ENCODE data around the gene FAM171A1.
A peak's percentile ranks its signal among the peaks of the same experiment; 100 is the strongest.
"Not testable (repeated sequence)": the region's sequence is repeated elsewhere in the genome, so short reads cannot be mapped to it uniquely, and the experiment has no call there.

FAM171A1 gene

GRCh38 chr10:15370856-15371701, at the start of gene FAM171A1:
TSS of gene FAM171A1 (minus strand) at chr10:15371289. CDS start at chr10:15371052, 237 bp downstream.
- no peak for DNase-seq

DNA sequence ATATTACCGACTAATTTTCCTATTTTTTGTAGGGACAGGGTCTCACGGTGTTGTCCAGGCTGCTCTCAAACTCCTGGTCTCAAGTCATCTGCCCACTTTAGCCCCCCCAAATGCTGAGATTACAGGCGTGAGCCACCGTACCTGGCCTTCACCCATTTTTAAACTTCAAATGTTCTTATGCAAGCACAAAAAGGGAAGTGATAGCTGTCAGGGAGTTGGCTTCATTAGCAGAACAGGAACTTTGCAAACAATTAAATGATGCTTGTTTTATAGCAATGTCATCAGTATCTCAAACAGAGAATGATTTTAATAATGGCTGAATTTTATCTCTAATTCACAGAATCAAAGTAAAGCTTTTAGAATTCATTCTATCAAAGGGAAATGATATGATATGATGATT, 49.8 kb upstream of the FAM171A1 start:
- DNase-seq = peak; percentile 7 to 32

GRCh38 chr10:15419279-15419874, 48.3 kb upstream of the FAM171A1 start:
- DNase-seq = peak; percentile 32 to 36

DNA sequence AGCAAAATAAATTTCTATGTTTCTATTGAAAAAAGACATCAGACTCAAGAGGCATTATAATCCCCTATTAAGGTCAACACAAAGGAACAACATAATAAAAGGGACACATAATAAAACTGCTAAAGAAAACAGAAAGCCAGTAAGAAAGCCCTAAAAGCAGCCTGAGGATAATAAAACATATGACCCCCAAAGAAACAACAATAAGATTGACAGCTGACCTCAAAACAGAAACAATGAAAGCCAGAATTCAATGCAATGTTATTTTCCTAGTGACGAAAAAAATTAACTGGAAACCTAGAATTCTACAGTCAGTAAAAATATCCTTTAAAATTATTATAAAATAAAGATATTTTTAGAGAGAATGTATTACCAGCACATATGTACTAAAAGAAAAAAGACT, 44.9 kb upstream of the FAM171A1 start:
- no peak for DNase-seq

DNA sequence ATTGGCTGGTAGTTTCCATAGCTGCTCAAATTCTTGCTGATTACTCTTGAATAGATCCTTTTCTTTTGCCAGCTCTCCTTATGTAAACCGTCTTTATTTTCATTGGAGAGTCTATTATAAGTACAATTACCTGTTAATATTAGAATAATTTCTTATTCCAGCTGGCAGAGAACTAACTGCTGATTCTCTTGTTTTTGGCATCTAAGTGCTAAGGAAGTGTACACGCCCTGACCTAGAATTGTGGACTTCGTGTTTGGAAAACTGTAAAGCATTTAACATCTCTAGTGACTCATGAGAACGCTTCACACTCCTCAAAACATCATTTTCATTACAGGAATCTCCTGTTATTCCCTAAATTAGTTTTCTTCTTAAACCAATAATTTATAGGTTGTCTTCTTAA, 39.9 kb upstream of the FAM171A1 start:
- no peak for DNase-seq

DNA sequence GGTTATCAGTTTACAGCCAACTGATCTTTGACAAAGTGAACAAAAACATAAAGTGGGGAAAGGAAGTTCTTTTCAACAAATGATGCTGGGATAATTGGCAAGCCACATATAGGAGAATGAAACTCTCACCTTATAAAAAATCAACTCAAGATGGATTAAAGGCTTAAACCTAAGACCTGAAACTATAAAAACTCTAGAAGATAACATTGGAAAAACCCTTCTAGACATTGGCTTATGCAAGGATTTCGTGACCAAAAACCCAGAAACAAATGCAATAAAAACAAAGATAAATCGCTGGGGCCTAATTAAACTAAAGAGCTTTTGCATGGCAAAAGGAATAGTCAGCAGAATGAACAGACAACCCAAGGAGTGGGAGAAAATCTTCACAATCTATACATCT, 38.3 kb upstream of the FAM171A1 start:
- not testable (repeated sequence) for DNase-seq

DNA sequence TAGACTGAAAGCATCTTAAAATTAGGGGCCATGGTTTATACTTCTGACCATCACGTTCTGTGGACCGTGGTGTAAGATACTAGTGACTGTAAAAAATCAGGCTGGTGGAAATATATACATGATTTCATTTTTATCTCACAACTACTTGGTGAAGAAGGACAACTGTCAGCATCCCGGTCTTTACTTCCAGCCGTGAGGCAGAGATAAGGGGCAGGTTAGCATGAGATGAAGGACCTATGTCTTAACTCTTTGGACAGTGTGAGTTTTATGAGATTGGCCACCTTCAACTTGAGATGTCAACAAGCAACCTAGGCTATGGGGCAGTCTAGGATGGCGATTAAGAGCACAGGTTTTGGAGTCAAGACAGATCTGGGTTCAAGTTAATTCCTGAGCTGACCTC, 37.5 kb upstream of the FAM171A1 start:
- no peak for DNase-seq

GRCh38 chr10:15405319-15405718, 34.2 kb upstream of the FAM171A1 start:
- no peak for DNase-seq

DNA sequence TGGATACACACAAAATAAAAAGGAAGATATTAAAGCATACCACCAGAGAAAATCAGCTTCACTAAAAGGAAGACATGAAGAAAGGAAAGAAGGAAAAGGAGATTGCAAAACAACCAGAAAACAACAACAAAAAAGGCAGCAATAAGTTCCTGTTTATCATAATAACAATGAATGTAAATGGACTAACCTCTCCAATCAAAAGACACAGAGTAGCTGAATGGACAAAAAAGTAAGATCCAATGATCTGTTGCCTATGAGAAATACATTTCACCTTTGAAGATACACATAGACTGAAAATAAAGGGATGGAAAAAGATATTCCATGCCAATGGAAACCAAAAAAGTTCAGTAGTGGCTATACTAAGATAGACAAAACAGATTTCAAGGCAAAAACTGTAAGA, 30.3 kb upstream of the FAM171A1 start:
- no peak for DNase-seq

- not testable (repeated sequence) for DNase-seq
These were observed 29.4 kb upstream of the FAM171A1 start for GRCh38 chr10:15400461-15400860.

DNA sequence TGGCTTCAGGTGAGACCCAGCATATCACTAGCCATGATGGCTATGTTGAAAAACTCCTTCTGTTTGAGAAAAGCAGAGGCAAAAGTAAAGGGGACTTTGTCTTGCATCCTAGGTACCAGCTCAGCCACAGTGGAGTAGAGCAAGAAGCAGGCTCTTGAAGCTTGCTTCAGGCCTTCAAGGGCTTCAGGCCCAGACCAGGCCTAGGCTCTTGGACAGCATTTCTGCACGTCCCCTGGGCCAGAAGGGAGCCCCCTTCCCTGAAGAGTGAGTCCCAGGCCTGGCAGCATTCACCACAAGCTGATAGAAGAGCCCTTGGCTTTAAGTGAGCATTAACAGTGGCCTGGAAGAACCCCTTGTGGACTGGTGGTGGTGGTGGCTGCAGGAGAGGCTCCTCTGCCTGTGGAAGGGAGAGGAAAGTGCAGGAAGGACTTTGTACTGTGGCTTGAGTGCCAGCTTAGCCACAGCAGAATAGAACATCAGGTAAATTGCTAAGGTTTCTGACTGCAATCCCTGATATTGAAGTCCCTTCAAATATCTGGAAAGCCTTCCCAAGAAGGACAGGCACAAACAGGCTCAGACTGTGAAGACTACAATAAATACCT, 28.1 kb upstream of the FAM171A1 start:
- no peak for DNase-seq

DNA sequence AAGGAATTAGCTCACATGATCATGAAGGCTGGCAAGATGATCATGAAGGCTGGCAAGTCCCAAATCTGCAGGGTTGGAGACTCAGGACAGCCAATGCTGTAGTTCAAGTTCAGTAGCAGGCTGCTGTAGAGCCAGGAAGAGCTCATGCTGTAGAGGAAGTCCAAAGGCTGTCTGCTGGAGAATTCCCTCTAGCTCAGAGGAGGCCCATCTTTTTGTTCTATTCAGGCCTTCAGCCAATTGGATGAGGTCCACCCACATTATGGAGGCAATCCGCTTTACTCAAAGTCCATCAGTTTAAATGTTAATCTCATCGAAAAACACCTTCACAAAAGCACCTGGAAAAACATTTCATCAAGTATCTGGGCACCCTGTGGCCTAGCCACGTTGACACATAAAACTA, 24.8 kb upstream of the FAM171A1 start:
- DNase-seq = no peak

- no peak for DNase-seq
These were observed 22.2 kb upstream of the FAM171A1 start for GRCh38 chr10:15393139-15393825.

DNA sequence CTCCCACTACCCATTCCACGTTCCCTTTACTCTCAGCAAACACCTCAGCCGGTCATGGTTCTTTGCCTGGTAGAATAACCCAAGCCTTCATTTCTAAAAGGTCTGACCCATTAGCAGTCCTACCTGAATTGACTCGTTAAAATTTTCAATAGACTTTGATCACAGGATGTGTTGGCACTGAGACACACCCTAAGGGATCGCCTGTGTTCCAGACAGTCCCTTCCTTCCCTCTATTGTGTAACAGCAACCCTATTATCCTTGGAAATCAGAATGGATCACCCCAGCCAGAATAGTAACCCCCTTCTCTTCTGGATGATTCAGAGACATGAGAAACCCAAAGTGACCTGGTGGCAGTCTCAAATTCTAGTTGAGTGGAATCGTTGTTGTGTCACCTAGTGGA, 20.4 kb upstream of the FAM171A1 start:
- no peak for DNase-seq

- not testable (repeated sequence) for DNase-seq
These were observed 17.1 kb upstream of the FAM171A1 start for GRCh38 chr10:15388172-15388571.

DNA sequence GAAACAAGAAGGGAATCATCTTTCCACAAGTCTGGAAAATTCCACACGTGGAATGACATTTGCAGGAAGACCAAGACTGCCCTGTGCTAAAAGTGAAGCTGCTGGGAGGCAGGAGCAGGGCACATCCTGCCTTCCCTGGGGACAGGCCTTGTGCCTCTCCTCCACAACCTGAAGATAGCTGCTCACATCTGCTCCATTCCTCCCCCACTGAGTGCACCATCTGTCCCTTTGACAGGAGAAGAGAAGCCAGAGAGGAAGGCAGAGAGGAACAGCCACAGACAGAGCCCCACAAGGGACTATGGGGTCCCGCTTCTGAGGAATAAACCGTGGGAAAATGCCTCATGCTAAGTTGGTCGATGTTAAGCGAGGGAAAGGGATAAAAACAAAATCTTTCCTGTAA, 15.9 kb upstream of the FAM171A1 start:
- no peak for DNase-seq

DNA sequence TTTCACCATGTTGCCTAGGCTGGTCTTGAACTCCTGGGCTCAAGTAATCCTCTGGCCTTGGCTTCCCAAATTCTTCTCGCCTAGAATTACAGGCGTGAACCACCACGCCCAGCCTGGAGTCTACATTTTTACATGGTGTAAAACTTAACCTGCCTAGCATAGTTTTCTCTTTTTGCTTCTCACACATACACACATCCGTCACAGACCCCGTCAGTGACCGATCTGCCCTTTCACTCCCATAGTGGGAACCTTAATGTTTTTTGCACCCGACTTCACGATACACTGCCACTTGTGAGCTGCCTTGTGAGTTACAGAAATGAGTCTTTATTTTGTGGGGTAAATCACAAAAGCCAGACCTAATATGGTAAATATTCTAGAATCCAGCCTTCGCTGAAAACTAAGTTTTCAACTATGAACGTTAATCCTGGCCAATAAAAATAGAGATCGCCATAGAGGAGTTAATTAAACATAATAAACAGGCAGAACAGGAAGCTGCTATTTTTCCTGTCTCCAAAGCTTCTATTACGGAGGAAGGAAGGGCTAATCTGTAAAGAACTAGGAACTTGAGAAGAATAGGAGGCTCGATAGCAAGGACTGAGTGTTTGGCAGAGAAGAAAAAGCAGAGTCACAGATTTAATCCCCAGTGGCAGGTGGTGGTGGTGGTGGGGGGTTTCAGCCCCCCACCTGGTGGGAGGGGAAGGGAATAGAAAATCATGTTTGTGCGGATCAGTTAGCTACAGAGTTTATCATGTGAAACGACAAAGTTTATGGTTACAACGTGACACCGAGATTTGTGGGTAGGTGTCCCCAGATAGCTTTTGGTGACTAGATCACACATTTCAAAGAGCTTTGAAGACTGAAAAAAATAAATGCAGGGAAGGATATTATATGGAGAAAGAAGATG, 14.7 kb upstream of the FAM171A1 start:
- no peak for DNase-seq

DNA sequence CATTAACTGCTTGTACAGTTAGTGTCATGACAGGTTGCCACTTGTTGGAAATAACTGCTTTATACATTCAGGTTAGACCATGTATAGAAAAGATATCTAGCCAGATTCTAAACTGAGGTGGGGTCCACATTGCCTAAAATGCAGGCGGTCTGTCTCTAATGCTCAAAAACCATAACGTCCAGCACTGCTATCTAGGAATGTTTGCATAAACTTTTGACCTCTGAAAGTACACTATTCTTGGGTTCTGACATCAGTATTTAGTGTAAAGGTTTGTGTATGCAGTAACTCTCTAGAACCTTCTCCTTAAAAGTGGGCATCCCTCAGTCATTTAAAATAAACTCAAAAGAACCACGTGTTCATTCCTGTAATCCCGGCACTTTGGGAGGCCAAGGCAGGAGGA, 10.3 kb upstream of the FAM171A1 start:
- DNase-seq = no peak

- no peak for DNase-seq
These were observed 8.0 kb upstream of the FAM171A1 start for GRCh38 chr10:15379078-15379477.

DNA sequence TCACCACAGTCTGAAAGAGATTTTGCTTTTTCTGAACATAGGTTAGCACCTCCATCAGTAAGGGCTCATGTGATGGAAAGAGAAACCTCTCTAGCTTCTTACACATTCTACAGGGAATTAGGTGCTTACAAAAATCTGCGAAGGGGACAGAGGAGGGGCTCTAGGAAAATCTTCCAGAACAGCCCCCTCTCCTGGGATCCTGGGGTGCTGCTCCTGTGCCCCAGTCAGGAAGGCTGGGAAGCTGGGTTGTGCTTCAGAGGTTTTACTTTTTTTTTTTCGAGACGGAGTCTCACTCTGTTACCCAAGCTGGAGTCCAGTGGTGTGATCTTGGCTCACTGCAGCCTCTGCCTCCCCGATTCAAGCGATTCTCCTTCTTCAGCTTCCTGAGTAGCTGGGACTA, 7.5 kb upstream of the FAM171A1 start:
- DNase-seq = no peak

GRCh38 chr10:15374566-15374965, 3.5 kb upstream of the FAM171A1 start:
- DNase-seq = no peak

- DNase-seq = no peak
These were observed 3.1 kb upstream of the FAM171A1 start for GRCh38 chr10:15374156-15374555.

Measured in AML-193 (cell line).